Measurements from ENCODE around the gene HEPN1. TPM values are rescaled to one million over a fixed set of nuclear protein-coding genes. Genes with fewer than 3 reads are reported as not detected.
A peak's percentile ranks its signal among the peaks of the same experiment; 100 is the strongest.

The HEPN1 gene
- total RNA-seq, 4 donors from 2014 or later: not detected

DNA sequence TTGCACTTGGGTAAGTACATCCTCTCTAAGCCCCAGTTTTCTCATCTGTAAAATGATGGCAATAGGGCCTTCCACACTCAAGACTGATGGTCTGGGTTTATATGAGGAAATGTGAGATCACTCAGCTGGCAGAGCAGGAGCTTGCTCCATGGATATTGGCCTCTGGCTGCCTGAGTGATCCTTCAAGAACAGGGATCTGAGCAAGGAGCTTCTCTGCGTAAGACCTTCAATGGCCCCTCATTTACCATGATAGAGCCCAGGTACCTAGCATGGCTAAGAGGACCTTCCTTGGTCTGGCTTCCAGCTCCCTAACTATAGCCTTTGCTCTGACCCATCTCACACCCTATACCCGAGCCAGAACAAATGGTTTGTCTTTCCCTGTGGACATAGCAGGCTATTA lies 26.9 kb upstream of the HEPN1 start:
- H3K4me1 ChIP-seq: peaks cover 0 to 51% (median 6%) of the 10 kb centered on the region in 3 donors
- H3K4me3 ChIP-seq: no peak overlapping the region
- H3K27ac ChIP-seq: peak overlapping the region in 3 of 4 donors; percentile 25 to 55 (median 52)
- TF ChIP-seq POLR2A (IDR thresholded peaks at IDR 0.05): no peak
- TF ChIP-seq, protein P1, sequence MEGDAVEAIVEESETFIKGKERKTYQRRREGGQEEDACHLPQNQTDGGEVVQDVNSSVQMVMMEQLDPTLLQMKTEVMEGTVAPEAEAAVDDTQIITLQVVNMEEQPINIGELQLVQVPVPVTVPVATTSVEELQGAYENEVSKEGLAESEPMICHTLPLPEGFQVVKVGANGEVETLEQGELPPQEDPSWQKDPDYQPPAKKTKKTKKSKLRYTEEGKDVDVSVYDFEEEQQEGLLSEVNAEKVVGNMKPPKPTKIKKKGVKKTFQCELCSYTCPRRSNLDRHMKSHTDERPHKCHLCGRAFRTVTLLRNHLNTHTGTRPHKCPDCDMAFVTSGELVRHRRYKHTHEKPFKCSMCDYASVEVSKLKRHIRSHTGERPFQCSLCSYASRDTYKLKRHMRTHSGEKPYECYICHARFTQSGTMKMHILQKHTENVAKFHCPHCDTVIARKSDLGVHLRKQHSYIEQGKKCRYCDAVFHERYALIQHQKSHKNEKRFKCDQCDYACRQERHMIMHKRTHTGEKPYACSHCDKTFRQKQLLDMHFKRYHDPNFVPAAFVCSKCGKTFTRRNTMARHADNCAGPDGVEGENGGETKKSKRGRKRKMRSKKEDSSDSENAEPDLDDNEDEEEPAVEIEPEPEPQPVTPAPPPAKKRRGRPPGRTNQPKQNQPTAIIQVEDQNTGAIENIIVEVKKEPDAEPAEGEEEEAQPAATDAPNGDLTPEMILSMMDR (IDR thresholded peaks at IDR 0.05): no peak
- no peaks in the 10 kb centered on the region for H3K9me3 ChIP-seq
- WGBS, 2 donors: 77 to 93% methylated on average over 2 of the region's 2 CpGs
- intact Hi-C loops (cut with DNase I): no loop called here
- H3K27me3 ChIP-seq: peaks cover 0 to 12% (median 0%) of the 10 kb centered on the region in 4 donors
- H3K36me3 ChIP-seq: no peaks in the 10 kb centered on the region
- DNase-seq: no peak

DNA sequence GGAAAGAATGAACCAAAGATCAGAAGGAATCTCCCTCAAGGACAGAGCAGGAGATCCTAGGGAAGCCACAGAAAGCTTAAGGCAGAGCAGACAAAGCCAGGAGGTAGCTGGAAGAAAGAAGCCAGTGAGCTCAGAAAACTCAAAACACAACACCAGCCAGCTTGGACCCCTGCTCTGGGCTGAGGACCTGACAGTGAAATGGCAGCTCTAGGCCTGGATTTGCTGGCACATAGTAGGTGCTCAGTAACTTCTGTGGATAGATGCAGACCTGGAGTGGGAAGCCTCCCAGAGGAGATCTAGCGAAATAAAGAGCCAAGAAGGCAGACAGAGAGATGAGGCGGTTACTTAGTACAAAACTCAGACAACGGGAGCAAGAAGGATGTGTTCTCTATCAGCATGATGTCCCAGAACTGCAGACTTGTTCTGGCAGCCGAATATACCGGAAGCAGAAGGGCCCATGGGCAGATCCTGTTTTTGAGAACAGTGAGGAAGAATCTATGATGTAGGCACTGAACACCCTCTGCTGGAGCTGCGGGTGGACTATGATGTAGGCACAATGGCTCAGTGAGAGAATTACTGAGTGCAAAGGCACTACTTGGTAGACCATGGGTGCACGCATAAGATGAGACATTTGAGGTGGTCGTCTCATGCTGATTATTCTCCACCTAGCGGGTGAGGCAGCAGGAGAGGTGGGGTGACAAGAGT lies 26.1 kb upstream of the HEPN1 start:
- 66 to 71% methylated on average over 9 of the region's 9 CpGs for WGBS, 2 donors
- peaks cover 0 to 57% (median 6%) of the 10 kb centered on the region in 3 donors for H3K4me1 ChIP-seq
- TF ChIP-seq POLR2A (IDR thresholded peaks at IDR 0.05): no peak
- TF ChIP-seq, protein P1 (IDR thresholded peaks at IDR 0.05): no peak

DNA sequence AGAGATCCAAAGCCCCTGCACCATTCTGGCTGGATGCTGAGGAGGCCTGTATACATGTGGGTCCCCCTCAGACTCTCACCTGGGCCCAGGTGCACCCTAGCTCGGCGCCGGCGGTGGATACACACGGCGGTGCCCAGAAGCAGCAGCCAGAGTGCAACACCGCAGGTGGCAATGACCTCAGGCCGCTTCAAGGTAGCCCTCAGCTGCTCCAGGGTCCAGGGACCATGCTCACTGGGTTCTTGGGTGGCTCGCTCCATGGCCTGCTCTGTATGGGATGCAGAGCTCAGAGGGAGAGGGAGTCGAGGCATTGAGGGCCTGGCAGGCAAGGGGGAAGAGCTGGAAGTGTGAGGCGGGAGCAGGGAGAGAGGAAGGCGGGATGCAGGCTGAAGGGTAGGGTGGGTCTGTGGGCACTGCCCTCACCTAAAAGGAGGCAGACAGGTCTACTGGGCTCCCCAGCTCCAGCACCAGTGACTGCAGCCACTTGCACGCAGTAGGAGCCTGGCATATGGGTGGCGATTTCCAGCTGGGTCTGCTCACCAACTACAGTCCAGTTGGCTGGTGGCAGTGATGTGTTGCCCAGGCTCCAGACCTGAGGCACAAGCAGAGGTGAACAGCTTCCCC lies 25.2 kb upstream of the HEPN1 start:
- Histone ChIP-seq H3K9me3 (no peaks in the 10 kb centered on the region), H3K4me3 (no peak overlapping the region), H3K36me3 (no peaks in the 10 kb centered on the region), H3K4me1 (peaks cover 0 to 66% (median 9%) of the 10 kb centered on the region in 3 donors), H3K27ac (peak overlapping the region in 1 of 4 donors; percentile 29), H3K27me3 (peaks cover 0 to under 1% (median 0%) of the 10 kb centered on the region in 4 donors)
- 79 to 85% methylated on average over 4 of the region's 14 CpGs for WGBS, 2 donors
- TF ChIP-seq, protein P1 (IDR thresholded peaks at IDR 0.05): no peak
- TF ChIP-seq POLR2A (IDR thresholded peaks at IDR 0.05): no peak
- no peak for DNase-seq
- intact Hi-C loops (cut with DNase I): no loop called here

More for the DNA sequence above, 26.1 kb upstream of the HEPN1 start:
- H3K9me3 ChIP-seq: no peaks in the 10 kb centered on the region
- H3K4me3 ChIP-seq: no peak overlapping the region
- peak overlapping the region in 3 of 4 donors; percentile 25 to 52 (median 50) for H3K27ac ChIP-seq
- no peak for DNase-seq
- intact Hi-C loops (cut with DNase I): no loop called here
- H3K27me3 ChIP-seq: peaks cover 0 to 4% (median 0%) of the 10 kb centered on the region in 4 donors
- no peaks in the 10 kb centered on the region for H3K36me3 ChIP-seq

DNA sequence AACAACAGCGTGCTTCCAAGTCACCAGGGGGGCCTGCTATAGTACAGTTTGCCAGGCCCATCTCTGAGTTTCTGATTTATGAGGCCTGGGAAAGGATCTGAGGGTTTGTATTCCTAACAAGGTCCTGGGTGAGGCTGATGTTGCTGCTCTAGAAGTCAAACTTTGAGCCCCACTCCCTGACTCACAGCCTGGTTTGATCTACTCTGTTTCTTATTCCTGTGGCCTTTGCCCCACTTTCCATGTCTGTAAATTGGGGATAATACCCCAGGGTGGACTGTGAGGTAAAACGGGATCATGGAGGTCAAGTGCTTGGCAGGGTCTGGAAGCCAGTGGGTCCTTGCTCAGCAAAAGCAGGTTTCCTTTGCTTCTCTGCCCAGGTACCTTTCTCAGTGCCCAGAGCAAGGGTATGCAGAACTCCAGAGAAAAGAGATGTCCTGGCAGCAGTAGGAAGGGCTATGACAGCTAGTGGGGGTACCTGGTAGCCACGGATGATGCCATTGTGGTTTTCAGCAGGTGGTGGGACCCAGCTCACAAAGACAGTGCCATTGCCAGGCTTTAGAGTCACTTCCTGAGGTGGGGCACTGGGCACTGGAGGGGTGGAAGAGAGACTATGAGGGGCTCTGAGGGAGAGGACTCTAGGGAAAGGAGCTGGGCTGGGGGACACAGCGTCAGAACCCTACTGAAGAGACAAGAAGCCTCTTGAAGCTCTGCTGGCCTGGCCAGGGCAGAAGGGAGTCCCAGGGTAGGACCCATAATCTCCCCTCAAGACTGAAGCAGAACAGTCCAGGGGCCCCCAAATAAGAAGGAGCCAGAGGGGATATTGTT lies 24.2 kb upstream of the HEPN1 start:
- H3K4me3 ChIP-seq: peak overlapping the region in 1 of 4 donors; percentile 57
- peaks cover 0 to 10% (median 0%) of the 10 kb centered on the region in 4 donors for H3K27me3 ChIP-seq
- WGBS, 2 donors: 72% methylated on average over 4 of the region's 4 CpGs
- H3K27ac ChIP-seq: peak overlapping the region in 3 of 4 donors; percentile 67 to 87 (median 77)
- intact Hi-C loops (cut with DNase I): no loop called here
- H3K9me3 ChIP-seq: no peaks in the 10 kb centered on the region
- no peaks in the 10 kb centered on the region for H3K36me3 ChIP-seq
- H3K4me1 ChIP-seq: peaks cover 0 to 69% (median 13%) of the 10 kb centered on the region in 3 donors
- no peak for TF ChIP-seq POLR2A (IDR thresholded peaks at IDR 0.05)
- TF ChIP-seq, protein P1 (IDR thresholded peaks at IDR 0.05): no peak
- no peak for DNase-seq
